NCI-H2081 (cell line): Measurements from ENCODE around the gene CCNJ.

Experiments
- DNase-seq, 2 experiments: peaks; one replicate each; lab custom pipeline; 2025; lab: John Stamatoyannopoulos, UW

Gene CCNJ

GRCh38 chr10:96056787-96057186 lies 13.4 kb downstream of the CCNJ start:
- DNase-seq = no peak

- DNase-seq = no peak
Observed at GRCh38 chr10:96061232-96061631, 17.8 kb downstream of the CCNJ start.

- DNase-seq = no peak
Observed at GRCh38 chr10:96072674-96073073, 29.3 kb downstream of the CCNJ start.

GRCh38 chr10:96073722-96074121 lies 30.3 kb downstream of the CCNJ start:
- DNase-seq = no peak

DNA sequence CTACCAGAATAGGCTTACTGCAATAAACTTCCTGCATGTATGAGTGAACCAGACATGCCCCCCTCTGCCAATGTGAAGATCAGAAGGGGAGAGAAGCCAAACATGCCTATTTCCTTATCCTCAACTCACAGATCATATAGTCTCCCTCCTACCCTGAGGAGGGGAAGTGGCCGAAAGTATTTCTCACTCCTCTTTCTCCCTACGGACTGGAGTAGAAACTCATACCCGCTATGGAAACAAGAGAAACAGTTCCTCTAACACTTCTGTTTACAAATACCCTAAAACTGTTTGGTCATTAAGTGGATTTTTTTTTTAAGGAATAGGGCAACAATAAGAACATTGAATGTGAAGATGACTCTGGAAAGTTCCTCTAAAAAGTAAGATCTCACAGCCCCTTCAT lies 31.4 kb downstream of the CCNJ start:
- no peak for DNase-seq

GRCh38 chr10:96075977-96076376 lies 32.6 kb downstream of the CCNJ start:
- no peak for DNase-seq

GRCh38 chr10:96077156-96077555 lies 33.8 kb downstream of the CCNJ start:
- DNase-seq = no peak

DNA sequence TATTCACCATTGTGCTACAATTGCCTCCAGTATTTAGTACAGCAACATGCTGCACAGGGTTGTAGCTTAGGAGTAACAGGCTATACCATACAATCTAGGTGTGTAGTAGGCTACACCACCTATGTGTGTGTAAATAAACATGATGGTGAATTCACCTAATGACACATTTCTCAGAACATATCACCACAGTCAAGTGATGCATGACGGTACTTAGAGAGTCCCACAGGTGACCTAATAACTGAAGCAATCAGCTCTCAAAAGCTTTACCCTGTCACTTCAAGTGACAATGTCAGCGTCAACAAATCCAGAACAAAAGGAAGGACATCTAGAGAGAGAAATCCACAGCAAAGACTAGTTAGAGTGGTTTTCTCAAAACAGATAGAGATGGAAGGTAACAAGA lies 38.8 kb downstream of the CCNJ start:
- DNase-seq = no peak

DNA sequence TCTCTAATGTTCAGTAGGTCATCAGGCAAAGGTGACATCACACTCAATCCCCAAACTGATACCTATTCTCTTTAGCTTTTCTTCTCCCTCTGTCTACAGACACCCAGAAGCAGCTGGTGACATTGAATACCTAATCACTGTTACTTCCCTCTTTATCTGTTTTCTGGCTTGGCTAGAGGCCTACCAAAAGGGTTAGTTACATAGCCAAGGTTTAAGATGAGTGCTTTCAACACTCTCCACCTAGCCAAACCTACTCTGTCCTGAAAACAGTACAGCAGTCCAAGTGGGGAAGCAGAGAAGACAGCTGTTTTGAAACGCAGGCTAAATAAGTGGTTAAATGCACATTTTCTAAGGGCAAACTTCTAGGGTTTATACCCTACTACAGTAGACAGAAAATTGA lies 39.4 kb downstream of the CCNJ start:
- DNase-seq = no peak

DNA sequence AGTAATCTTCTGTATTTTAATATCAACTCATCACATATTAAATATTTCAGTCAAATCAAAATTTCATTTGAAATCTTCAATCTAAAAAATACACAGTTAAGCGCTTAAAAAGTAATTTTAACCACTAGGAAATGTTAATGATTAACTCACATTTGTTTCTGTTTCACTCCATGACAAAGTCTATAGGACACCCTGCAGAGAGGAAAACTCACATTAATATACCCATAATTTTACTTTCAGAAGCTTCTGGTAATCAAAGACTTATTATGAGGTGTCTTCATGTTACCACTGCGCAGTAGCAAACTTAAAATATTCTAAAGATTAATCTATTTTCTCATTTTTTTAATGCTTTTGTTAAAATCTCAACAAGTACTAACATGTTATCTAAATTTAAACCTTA lies 45.7 kb downstream of the CCNJ start:
- no peak for DNase-seq

- DNase-seq = peak; percentile 89 to 94
Observed at GRCh38 chr10:96089670-96090462, 46.5 kb downstream of the CCNJ start.

GRCh38 chr10:96090463-96090800 lies 47.0 kb downstream of the CCNJ start:
- DNase-seq = no peak

DNA sequence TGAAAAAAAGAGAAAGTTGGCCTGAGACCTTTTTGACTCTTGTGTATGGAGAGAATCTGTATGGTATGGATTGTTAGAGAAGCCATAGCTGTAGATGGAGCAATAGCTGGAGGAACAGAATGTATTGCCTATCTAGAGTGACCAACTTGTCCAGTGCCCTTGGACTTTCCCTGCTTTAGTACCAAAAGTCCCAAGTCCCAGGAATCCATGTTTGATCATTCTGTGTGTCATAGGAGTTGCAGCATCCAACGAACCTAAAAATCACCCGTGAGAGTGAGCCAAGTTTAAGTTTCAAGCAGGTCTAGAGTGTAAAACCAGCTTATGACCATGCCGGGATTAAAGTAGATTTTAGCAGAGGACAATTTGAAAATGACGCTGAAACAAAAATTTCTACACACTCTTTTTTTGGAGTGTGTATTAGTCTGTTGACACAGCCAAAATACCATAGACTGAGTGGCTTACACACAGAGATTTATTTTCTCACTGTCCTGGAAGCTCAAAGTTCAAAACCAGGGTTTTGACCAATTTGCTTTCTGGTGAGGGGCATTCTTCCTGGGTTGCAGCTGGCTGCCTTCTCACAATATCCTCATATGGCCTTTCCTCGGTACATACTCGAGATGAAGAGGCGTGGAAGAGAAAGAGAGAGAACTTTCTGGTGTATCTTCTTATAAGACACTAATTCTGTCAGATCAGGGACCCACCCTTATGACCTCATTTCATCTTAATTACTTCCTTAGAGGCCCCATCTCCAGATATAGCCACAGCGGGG lies 49.8 kb downstream of the CCNJ start:
- no peak for DNase-seq

- no peak for DNase-seq
Observed at GRCh38 chr10:96093948-96094347, 50.6 kb downstream of the CCNJ start.

DNA sequence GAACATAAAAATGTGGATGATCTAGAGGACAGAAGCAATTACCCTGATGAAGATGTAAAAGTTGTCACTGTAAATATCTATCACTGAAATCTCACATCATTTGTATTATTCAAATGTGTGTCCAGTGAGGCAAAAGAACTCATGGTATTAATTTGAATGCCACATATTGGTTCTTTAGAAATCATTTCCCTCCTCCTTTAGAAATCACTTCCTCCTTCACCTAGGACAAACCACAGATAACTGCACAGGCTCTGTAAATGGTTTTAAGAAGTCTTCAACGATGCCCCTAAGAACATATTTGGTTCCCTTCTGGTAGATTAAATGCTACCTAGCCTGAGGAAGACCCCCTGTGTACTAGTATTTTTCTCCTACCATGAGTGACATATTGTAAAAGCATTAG lies 53.6 kb downstream of the CCNJ start:
- DNase-seq = no peak

GRCh38 chr10:96097865-96098264 lies 54.5 kb downstream of the CCNJ start:
- DNase-seq = no peak

DNA sequence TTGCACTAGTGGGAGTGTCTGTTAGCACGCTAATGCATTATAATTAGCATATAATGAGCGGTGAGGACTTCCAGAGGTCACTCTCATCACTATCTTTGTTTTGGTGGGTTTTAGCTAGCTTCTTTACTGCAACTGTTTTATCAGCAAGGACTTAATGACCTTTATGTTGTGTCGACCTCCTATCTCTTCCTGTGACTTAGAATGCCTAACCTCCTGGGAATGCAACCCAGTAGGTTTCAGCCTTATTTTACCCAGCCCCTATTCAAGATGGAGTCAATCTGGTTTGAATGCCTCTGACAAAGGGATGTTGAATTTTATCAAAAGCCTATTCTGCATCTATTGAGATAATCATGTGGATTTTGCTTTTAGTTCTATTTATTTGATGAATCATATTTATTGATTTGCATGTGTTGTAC lies 64.2 kb downstream of the CCNJ start:
- DNase-seq = no peak
